H1 (cell line): ENCODE measurements around the gene ERI2. TPM values are rescaled to one million over a fixed set of nuclear protein-coding genes. Genes with fewer than 3 reads are reported as not detected.

Experiments used
- CTCF ChIA-PET: fragments of 300-600 bp; sonication (Branson Sonifier 250); formaldehyde crosslinking; loops from one replicate; lab custom pipeline; 2021; ENCODE audit not compliant: partially characterized antibody; lab: Charles Lee
- POLR2A ChIA-PET: fragments of 300-600 bp; sonication (Branson Sonifier 250); formaldehyde crosslinking; loops from one replicate; lab custom pipeline; 2021; ENCODE audit warnings: inconsistent platforms; ENCODE audit not compliant: partially characterized antibody; lab: Charles Lee
- DNase-seq, 2 experiments: peaks; one replicate each; pipeline versions ENCODE4 v3.0.0 to v3.0.0-alpha.2; 2010 to 2022; ENCODE audit warnings: low spot score in 2 of 2, low read depth in 1 of 2, mixed read lengths in 1 of 2
- FAIRE-seq: peaks from 2 replicates; lab custom pipeline; 2011; peaks lifted over from hg19 to GRCh38; lab: Jason Lieb, UNC
- H2AFZ ChIP-seq: 2 replicates; pipeline ENCODE4 v1.8.1; 2012; ENCODE audit warnings: low read length, inconsistent platforms
- H2AK5ac ChIP-seq: 2 replicates; pipeline ENCODE4 v1.6.1; 2013; ENCODE audit warnings: low read depth, low read length
- H2BK120ac ChIP-seq: replicated peaks from 2 replicates; pipeline ENCODE3; 2013; ENCODE audit warnings: low read depth, low read length, inconsistent platforms
- H2BK12ac ChIP-seq: 2 replicates; pipeline ENCODE4 v1.6.1; 2013; ENCODE audit warnings: low read depth, low read length
- H2BK15ac ChIP-seq: 2 replicates; pipeline ENCODE4 v1.6.1; 2013; ENCODE audit warnings: low read length
- H2BK20ac ChIP-seq: 2 replicates; pipeline ENCODE4 v1.6.1; 2013; ENCODE audit warnings: low read length
- H2BK5ac ChIP-seq: 2 replicates; pipeline ENCODE4 v1.6.1; 2013; ENCODE audit warnings: low read depth, low read length
- H3K14ac ChIP-seq: 2 replicates; pipeline ENCODE4 v1.6.1; 2013; ENCODE audit warnings: inconsistent platforms; ENCODE audit not compliant: insufficient read length
- H3K18ac ChIP-seq: 2 replicates; pipeline ENCODE4 v1.6.1; 2013; ENCODE audit warnings: low read length; ENCODE audit errors: extremely low read depth
- H3K23ac ChIP-seq: 2 replicates; pipeline ENCODE4 v1.6.1; 2013; ENCODE audit warnings: inconsistent platforms; ENCODE audit not compliant: insufficient read length
- H3K23me2 ChIP-seq: 2 replicates; pipeline ENCODE4 v1.6.1; 2013; ENCODE audit warnings: low read depth, low read length
- H3K27ac ChIP-seq: 2 replicates; pipeline ENCODE4 v1.6.1; 2011; ENCODE audit warnings: low read depth, low read length, inconsistent platforms
- H3K27me3 ChIP-seq, 4 experiments: replicated peaks in 1 of 4; 1 replicate in 1 of 4; 2 replicates in 3 of 4; pipeline versions ENCODE4 v1.6.1 to v1.8.1; 2011 to 2013; ENCODE audit warnings: low read length in 3 of 4, mild to moderate bottlenecking in 3 of 4, inconsistent platforms in 2 of 4, mixed read lengths in 2 of 4, moderate library complexity in 1 of 4; ENCODE audit not compliant: control insufficient read depth in 3 of 4, insufficient read depth in 3 of 4; ENCODE audit errors: extremely low read depth in 1 of 4
- H3K36me3 ChIP-seq, 4 experiments: 2 replicates each; pipeline versions ENCODE4 v1.6.1 to v1.8.1; 2011 to 2013; ENCODE audit warnings: mild to moderate bottlenecking in 4 of 4, low read length in 3 of 4, moderate library complexity in 2 of 4, control low read depth in 1 of 4, inconsistent platforms in 1 of 4; ENCODE audit not compliant: insufficient read depth in 4 of 4, control insufficient read depth in 2 of 4
- H3K4ac ChIP-seq: replicated peaks from 2 replicates; pipeline ENCODE3; 2013; ENCODE audit warnings: low read length, low read depth, mixed read lengths, inconsistent platforms; ENCODE audit not compliant: insufficient read length
- H3K4me1 ChIP-seq, 4 experiments: replicated peaks in 1 of 4; 1 replicate in 1 of 4; 2 replicates in 3 of 4; pipeline versions ENCODE4 v1.6.1 to v1.8.1; 2011 to 2013; ENCODE audit warnings: low read length in 3 of 4, inconsistent platforms in 2 of 4, mixed read lengths in 1 of 4; ENCODE audit not compliant: insufficient read depth in 4 of 4, control insufficient read depth in 3 of 4
- H3K4me2 ChIP-seq, 2 experiments: 2 replicates each; pipeline versions ENCODE4 v1.6.1 to v1.8.1; 2011 to 2013; ENCODE audit warnings: low read depth in 2 of 2, low read length in 2 of 2, control low read depth in 1 of 2, inconsistent platforms in 1 of 2, mild to moderate bottlenecking in 1 of 2; ENCODE audit not compliant: insufficient read depth in 1 of 2
- H3K4me3 ChIP-seq, 4 experiments: fragments of 200-600, 300-600 bp in 1 of 4; sonication (generic), shearing (Covaris generic), sonication (Bioruptor Twin) in 1 of 4; 2 replicates each; pipeline versions ENCODE4 v1.5.1 to v1.8.1; 2011 to 2016; ENCODE audit warnings: low read length in 4 of 4, low read depth in 3 of 4, control low read depth in 2 of 4, inconsistent platforms in 2 of 4, mild to moderate bottlenecking in 2 of 4, mixed read lengths in 1 of 4, moderate library complexity in 1 of 4; ENCODE audit not compliant: insufficient read depth in 2 of 4; ENCODE audit errors: extremely low read depth in 1 of 4
- H3K56ac ChIP-seq: replicated peaks from 2 replicates; pipeline ENCODE3; 2013; ENCODE audit warnings: low read depth, mild to moderate bottlenecking, mixed read lengths, low read length, inconsistent platforms; ENCODE audit not compliant: insufficient read length
- H3K79me1 ChIP-seq: 2 replicates; pipeline ENCODE4 v1.6.1; 2013; ENCODE audit warnings: low read depth, low read length, control low read depth
- H3K79me2 ChIP-seq, 2 experiments: 2 replicates each; pipeline versions ENCODE4 v1.6.1 to v1.8.1; 2012 to 2013; ENCODE audit warnings: low read length in 2 of 2, mild to moderate bottlenecking in 2 of 2, inconsistent platforms in 1 of 2; ENCODE audit not compliant: insufficient read depth in 2 of 2, control insufficient read depth in 1 of 2
- H3K9ac ChIP-seq, 4 experiments: replicated peaks in 1 of 4; 1 replicate in 1 of 4; 2 replicates in 3 of 4; pipeline versions ENCODE4 v1.6.1 to v1.8.1; 2011 to 2013; ENCODE audit warnings: low read depth in 3 of 4, low read length in 3 of 4, control low read depth in 2 of 4, mild to moderate bottlenecking in 2 of 4, moderate library complexity in 2 of 4, inconsistent platforms in 1 of 4; ENCODE audit errors: extremely low read depth in 1 of 4
- H3K9me3 ChIP-seq, 2 experiments: 2 replicates each; pipeline versions ENCODE4 v1.6.1 to v1.8.1; 2012 to 2013; ENCODE audit warnings: mild to moderate bottlenecking in 2 of 2, moderate library complexity in 2 of 2, control low read depth in 1 of 2, inconsistent platforms in 1 of 2, low read depth in 1 of 2, low read length in 1 of 2, mixed read lengths in 1 of 2; ENCODE audit not compliant: insufficient read depth in 2 of 2
- H4K20me1 ChIP-seq, 2 experiments: replicated peaks in 1 of 2; 2 replicates each; pipeline versions ENCODE3 to v1.8.1; 2011 to 2013; ENCODE audit warnings: inconsistent platforms in 2 of 2, low read length in 2 of 2, mild to moderate bottlenecking in 1 of 2; ENCODE audit not compliant: insufficient read depth in 2 of 2, control insufficient read depth in 1 of 2
- H4K5ac ChIP-seq: 2 replicates; pipeline ENCODE4 v1.6.1; 2013; ENCODE audit warnings: low read length, low read depth, mixed read lengths, inconsistent platforms; ENCODE audit not compliant: insufficient read length
- H4K8ac ChIP-seq: 2 replicates; pipeline ENCODE4 v1.8.0; 2013; ENCODE audit warnings: mild to moderate bottlenecking, moderate library complexity, low read length, inconsistent platforms; ENCODE audit not compliant: insufficient read depth; ENCODE audit errors: extremely low read depth
- H4K91ac ChIP-seq: replicated peaks from 2 replicates; pipeline ENCODE3; 2013; ENCODE audit warnings: low read length, mixed read lengths, inconsistent platforms; ENCODE audit not compliant: insufficient read length
- GABPA ChIP-seq: IDR thresholded peaks from 2 replicates; pipeline ENCODE4 v1.6.1; 2011; ENCODE audit warnings: mild to moderate bottlenecking, low read length, moderate library complexity, borderline replicate concordance; ENCODE audit not compliant: insufficient read depth
- HDAC6 ChIP-seq: IDR thresholded peaks from one replicate; pipeline ENCODE4 v1.7.1; 2012; ENCODE audit warnings: low read depth, mild to moderate bottlenecking, inconsistent platforms, low read length, moderate library complexity
- JUN ChIP-seq: IDR thresholded peaks from 2 replicates; pipeline ENCODE4 v1.6.1; 2011; ENCODE audit warnings: low read depth, mild to moderate bottlenecking, improper control_type of control experiment, low read length
- NANOG ChIP-seq: IDR thresholded peaks from 2 replicates; pipeline ENCODE4 v1.6.1; 2011; ENCODE audit warnings: low read length, low read depth, mild to moderate bottlenecking, inconsistent platforms; ENCODE audit not compliant: insufficient read depth, poor library complexity, severe bottlenecking
- RBBP5 ChIP-seq: IDR thresholded peaks from 2 replicates; pipeline ENCODE4 v1.7.1; 2012; ENCODE audit warnings: low read depth, mild to moderate bottlenecking, inconsistent platforms, low read length, moderate library complexity, borderline replicate concordance
- RNF2 ChIP-seq: fragments of 200-900, 300-1000 bp; sonication (generic); IDR thresholded peaks from 2 replicates; pipeline ENCODE4 v1.7.1; 2016; ENCODE audit warnings: borderline replicate concordance, low read depth, mild to moderate bottlenecking, antibody characterized with exemption, low read length; ENCODE audit not compliant: poor library complexity, severe bottlenecking; ENCODE audit errors: missing control alignments
- RXRA ChIP-seq: IDR thresholded peaks from 2 replicates; pipeline ENCODE4 v1.6.1; 2011; ENCODE audit warnings: low read depth, mild to moderate bottlenecking, low read length, moderate library complexity; ENCODE audit not compliant: insufficient read depth
- SIN3A ChIP-seq, 2 experiments: IDR thresholded peaks in 1 of 2; conservative IDR thresholded peaks in 1 of 2; 2 replicates each; pipeline ENCODE4 v1.6.1; 2011 to 2012; ENCODE audit warnings: low read length in 2 of 2, improper control_type of control experiment in 1 of 2, low read depth in 1 of 2, mild to moderate bottlenecking in 1 of 2
- SIX5 ChIP-seq: IDR thresholded peaks from 2 replicates; pipeline ENCODE4 v1.6.1; 2011; ENCODE audit warnings: mild to moderate bottlenecking, low read depth, low read length
- SP2 ChIP-seq: IDR thresholded peaks from 2 replicates; pipeline ENCODE4 v1.6.1; 2012; ENCODE audit warnings: mild to moderate bottlenecking, low read length, inconsistent platforms
- SRF ChIP-seq: IDR thresholded peaks from 2 replicates; pipeline ENCODE4 v1.6.1; 2011; ENCODE audit warnings: mild to moderate bottlenecking, low read depth, low read length, moderate library complexity
- TBP ChIP-seq: IDR thresholded peaks from 2 replicates; pipeline ENCODE4 v1.6.1; 2011; ENCODE audit warnings: low read depth, low read length, improper control_type of control experiment
- WGBS, 2 experiments: shearing (Covaris generic) in 1 of 2; methylation state at CpG; one replicate each; pipeline versions ENCODE4 v1.1.6 to v1.1.7; 2013 to 2015; ENCODE audit warnings: low lambda C conversion rate in 2 of 2, mixed read lengths in 2 of 2, inconsistent platforms in 1 of 2, low coverage in 1 of 2, missing lambda C conversion rate in 1 of 2; ENCODE audit not compliant: insufficient replicate concordance in 2 of 2, insufficient coverage in 1 of 2, insufficient read length in 1 of 2; ENCODE audit errors: extremely low coverage in 1 of 2, missing lambda C conversion rate in 1 of 2; 5-methylcytosine and 5-hydroxymethylcytosine counted together
- polyA plus RNA-seq, 7 experiments: library from polyadenylated mRNA; depleted of rRNA in 3 of 7; stranded (reverse) in 5 of 7; unstranded in 2 of 7; fragments of >200 nt in 5 of 7; fragments of 200-250 nt in 2 of 7; gene quantifications; 1 replicate in 5 of 7; 2 replicates in 1 of 7; 4 replicates in 1 of 7; pipeline versions ENCODE4 v1.2.1 to v1.2.3, GENCODE V29; 2011 to 2013; ENCODE audit warnings: missing spikeins in 2 of 7, mixed read lengths in 2 of 7
- total RNA-seq: library from RNA; stranded (reverse); fragmentation: NEBNext Ultra II Directional; extraction: Animal tissue kit (Norgen Biotek cat#: 25700); gene quantifications from 2 replicates; pipeline ENCODE4 v1.2.1, GENCODE V29; 2021

The ERI2 gene
- total and polyA plus RNA-seq, 2 of the 8 experiments (the other 6 are each of a cell fraction or from before 2014, with no cell fraction given): 11.0 to 12.6 TPM

GRCh38 chr16:20768121-20768520 lies 38.2 kb downstream of the ERI2 start:
- H4K91ac ChIP-seq: no peak overlapping the region
- no peaks in the 10 kb centered on the region for H3K9me3 ChIP-seq
- H3K27ac ChIP-seq: no peak overlapping the region
- H2BK120ac ChIP-seq: no peak overlapping the region
- H3K9ac ChIP-seq: no peak overlapping the region
- no peak overlapping the region for H2AK5ac ChIP-seq
- no peaks in the 10 kb centered on the region for H3K23me2 ChIP-seq
- H3K4me3 ChIP-seq: no peak overlapping the region
- no peak overlapping the region for H3K4me2 ChIP-seq
- no peak overlapping the region for H3K14ac ChIP-seq
- H2BK15ac ChIP-seq: no peak overlapping the region
- no peaks in the 10 kb centered on the region; a peak in 1 of 7 replicates for H3K27me3 ChIP-seq
- no peaks in the 10 kb centered on the region for H3K36me3 ChIP-seq
- TF ChIP-seq SP2 (no peak), SRF (no peak), RNF2 (no peak), RXRA (no peak), TBP (no peak), NANOG (no peak), HDAC6 (no peak), SIX5 (no peak), SIN3A (conservative IDR thresholded peaks at IDR 0.05 in 1 of 2, IDR thresholded peaks at IDR 0.05 in 1 of 2; ENCODE audit: low read depth in 1 of 2, low read length in 2 of 2) (no peak), GABPA (no peak), RBBP5 (no peak), JUN (no peak)
- 85% methylated on average over 1 of the region's 1 CpG; no CpG with 5 or more reads in 1 of the 2 experiments for WGBS, 2 experiments
- no peak overlapping the region for H4K8ac ChIP-seq
- FAIRE-seq: no peak
- H2BK5ac ChIP-seq: no peak overlapping the region
- CTCF ChIA-PET: no interaction called here
- no peak overlapping the region for H3K23ac ChIP-seq
- H4K5ac ChIP-seq: no peak overlapping the region
- no peak overlapping the region for H3K4ac ChIP-seq
- H4K20me1 ChIP-seq: no peaks in the 10 kb centered on the region
- H2BK12ac ChIP-seq: no peak overlapping the region
- H3K79me2 ChIP-seq: no peaks in the 10 kb centered on the region
- no peak for DNase-seq
- no peak overlapping the region for H2AFZ ChIP-seq
- H3K4me1 ChIP-seq: no peaks in the 10 kb centered on the region; a peak in 1 of 7 replicates
- no peaks in the 10 kb centered on the region for H3K79me1 ChIP-seq
- H2BK20ac ChIP-seq: no peak overlapping the region
- no peak overlapping the region for H3K56ac ChIP-seq
- POLR2A ChIA-PET: no interaction called here
- no peak overlapping the region for H3K18ac ChIP-seq
